H1 (cell line): ENCODE measurements around the gene RTCB. TPM values are rescaled to one million over a fixed set of nuclear protein-coding genes. Genes with fewer than 3 reads are reported as not detected.

ENCODE experiments used
- EZH2 ChIP-seq: fragments of 200-600 bp; sonication (generic); IDR thresholded peaks from 2 replicates; pipeline ENCODE4 v1.7.1; 2012; ENCODE audit warnings: low read depth, mild to moderate bottlenecking, moderate library complexity, low read length, inconsistent platforms; ENCODE audit not compliant: severe bottlenecking
- SIRT6 ChIP-seq: IDR thresholded peaks from one replicate; pipeline ENCODE4 v1.7.1; 2012; ENCODE audit warnings: low read length, inconsistent platforms
- polyA plus RNA-seq, 7 experiments: library from polyadenylated mRNA; depleted of rRNA in 3 of 7; stranded (reverse) in 5 of 7; unstranded in 2 of 7; fragments of >200 nt in 5 of 7; fragments of 200-250 nt in 2 of 7; gene quantifications; 1 replicate in 5 of 7; 2 replicates in 1 of 7; 4 replicates in 1 of 7; pipeline versions ENCODE4 v1.2.1 to v1.2.3, GENCODE V29; 2011 to 2013; ENCODE audit warnings: missing spikeins in 2 of 7, mixed read lengths in 2 of 7
- total RNA-seq: library from RNA; stranded (reverse); fragmentation: NEBNext Ultra II Directional; extraction: Animal tissue kit (Norgen Biotek cat#: 25700); gene quantifications from 2 replicates; pipeline ENCODE4 v1.2.1, GENCODE V29; 2021

Gene RTCB
- total and polyA plus RNA-seq, 2 of the 8 experiments (the other 6 are each of a cell fraction or from before 2014, with no cell fraction given): 104 to 114 TPM

GRCh38 chr22:32348031-32348611 is 63.9 kb downstream of the RTCB start (continued):
- no peak for TF ChIP-seq EZH2
- no peak for TF ChIP-seq SIRT6
